Lung (tissue), 12 donors: ENCODE results near the gene LYPD5. TPM values are rescaled to one million over a fixed set of nuclear protein-coding genes. Genes with fewer than 3 reads are reported as not detected.
A peak's percentile ranks its signal among the peaks of the same experiment; 100 is the strongest.

Experiments
- ATAC-seq: fragments of 200-7000 bp; cut with Tn5 transposase; one replicate; pipeline ENCODE4 v1.9.1; 2020; ENCODE audit warnings: moderate number of reproducible peaks; ENCODE audit not compliant: insufficient read depth, low FRiP score
- DNase-seq, 3 donors: peaks; one replicate each; pipeline ENCODE4 v3.0.0-alpha.2; 2013 to 2017
- H3K27ac ChIP-seq, 2 donors: one replicate each; pipeline ENCODE4 v1.5.1; 2013; ENCODE audit warnings: mild to moderate bottlenecking in 2 of 2, moderate library complexity in 2 of 2, control low read depth in 1 of 2, inconsistent platforms in 1 of 2, low read depth in 1 of 2, low read length in 1 of 2
- H3K27me3 ChIP-seq, 3 donors: one replicate each; pipeline ENCODE4 v1.5.1; 2013; ENCODE audit warnings: low read length in 2 of 3; ENCODE audit not compliant: control insufficient read depth in 3 of 3, insufficient read depth in 3 of 3
- H3K36me3 ChIP-seq, 4 donors: one replicate each; pipeline ENCODE4 v1.5.1; 2013; ENCODE audit warnings: low read length in 4 of 4, mild to moderate bottlenecking in 1 of 4, moderate library complexity in 1 of 4; ENCODE audit not compliant: control insufficient read depth in 4 of 4, insufficient read depth in 4 of 4
- H3K4me1 ChIP-seq, 5 donors: one replicate each; pipeline ENCODE4 v1.5.1; 2013; ENCODE audit warnings: low read length in 5 of 5, mild to moderate bottlenecking in 2 of 5, moderate library complexity in 1 of 5; ENCODE audit not compliant: control insufficient read depth in 5 of 5, insufficient read depth in 5 of 5
- H3K4me3 ChIP-seq: one replicate; pipeline ENCODE4 v1.5.1; 2013; ENCODE audit warnings: mild to moderate bottlenecking, control low read depth, moderate library complexity
- H3K9ac ChIP-seq, 2 donors: one replicate each; pipeline ENCODE4 v1.5.1; 2013; ENCODE audit warnings: low read length in 2 of 2, control low read depth in 1 of 2; ENCODE audit not compliant: insufficient read depth in 1 of 2
- H3K9me3 ChIP-seq, 4 donors: one replicate each; pipeline ENCODE4 v1.5.1; 2013; ENCODE audit warnings: low read length in 3 of 4, mild to moderate bottlenecking in 1 of 4, moderate library complexity in 1 of 4; ENCODE audit not compliant: control insufficient read depth in 4 of 4, insufficient read depth in 3 of 4
- WGBS, 2 donors: extraction: QIAGEN DNeasy Blood & Tissue Kit; methylation state at CpG; one replicate each; pipeline ENCODE4 v1.1.7; 2013; 5-methylcytosine and 5-hydroxymethylcytosine counted together
- polyA plus RNA-seq, 2 donors: library from polyadenylated mRNA; stranded (reverse); fragments of 200-250 nt; gene quantifications; one replicate each; pipeline ENCODE4 v1.2.1, GENCODE V29; 2013
- total RNA-seq, 2 donors: library from RNA; depleted of rRNA in 1 of 2; stranded (reverse); fragments of >200 nt in 1 of 2; gene quantifications; one replicate each; pipeline ENCODE4 v1.2.1, GENCODE V29; 2014 to 2021
- TF ChIP-seq, protein P1 (sequence below): IDR thresholded peaks from 2 replicates; pipeline ENCODE4 v1.5.1; 2012; ENCODE audit warnings: mild to moderate bottlenecking; ENCODE audit errors: control extremely low read depth, extremely low read depth
- donor health status: control.
- donor health status: control.
- donor health status: Bipolar disorder and iron deficiency.
- donor health status: healthy.
- donor health status: DM: yes; HTN: yes; CAD: no.

Gene LYPD5
- total and polyA plus RNA-seq, 4 donors, result 0.51 to 8.1 (median 2.9) TPM

GRCh38 chr19:43760941-43761340 is 41.3 kb downstream of the LYPD5 start:
- no peak for DNase-seq
- Histone ChIP-seq H3K4me1 (peaks cover 0 to 2% (median 0%) of the 10 kb centered on the region in 5 donors), H3K27me3 (no peaks in the 10 kb centered on the region), H3K9ac (no peak overlapping the region), H3K36me3 (no peaks in the 10 kb centered on the region), H3K4me3 (no peak overlapping the region), H3K27ac (no peak overlapping the region), H3K9me3 (no peaks in the 10 kb centered on the region)
- TF ChIP-seq, protein P1, sequence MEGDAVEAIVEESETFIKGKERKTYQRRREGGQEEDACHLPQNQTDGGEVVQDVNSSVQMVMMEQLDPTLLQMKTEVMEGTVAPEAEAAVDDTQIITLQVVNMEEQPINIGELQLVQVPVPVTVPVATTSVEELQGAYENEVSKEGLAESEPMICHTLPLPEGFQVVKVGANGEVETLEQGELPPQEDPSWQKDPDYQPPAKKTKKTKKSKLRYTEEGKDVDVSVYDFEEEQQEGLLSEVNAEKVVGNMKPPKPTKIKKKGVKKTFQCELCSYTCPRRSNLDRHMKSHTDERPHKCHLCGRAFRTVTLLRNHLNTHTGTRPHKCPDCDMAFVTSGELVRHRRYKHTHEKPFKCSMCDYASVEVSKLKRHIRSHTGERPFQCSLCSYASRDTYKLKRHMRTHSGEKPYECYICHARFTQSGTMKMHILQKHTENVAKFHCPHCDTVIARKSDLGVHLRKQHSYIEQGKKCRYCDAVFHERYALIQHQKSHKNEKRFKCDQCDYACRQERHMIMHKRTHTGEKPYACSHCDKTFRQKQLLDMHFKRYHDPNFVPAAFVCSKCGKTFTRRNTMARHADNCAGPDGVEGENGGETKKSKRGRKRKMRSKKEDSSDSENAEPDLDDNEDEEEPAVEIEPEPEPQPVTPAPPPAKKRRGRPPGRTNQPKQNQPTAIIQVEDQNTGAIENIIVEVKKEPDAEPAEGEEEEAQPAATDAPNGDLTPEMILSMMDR, result no peak
- WGBS, 2 donors, result 94 to 95% methylated on average over 4 of the region's 4 CpGs
- ATAC-seq, result no peak

DNA sequence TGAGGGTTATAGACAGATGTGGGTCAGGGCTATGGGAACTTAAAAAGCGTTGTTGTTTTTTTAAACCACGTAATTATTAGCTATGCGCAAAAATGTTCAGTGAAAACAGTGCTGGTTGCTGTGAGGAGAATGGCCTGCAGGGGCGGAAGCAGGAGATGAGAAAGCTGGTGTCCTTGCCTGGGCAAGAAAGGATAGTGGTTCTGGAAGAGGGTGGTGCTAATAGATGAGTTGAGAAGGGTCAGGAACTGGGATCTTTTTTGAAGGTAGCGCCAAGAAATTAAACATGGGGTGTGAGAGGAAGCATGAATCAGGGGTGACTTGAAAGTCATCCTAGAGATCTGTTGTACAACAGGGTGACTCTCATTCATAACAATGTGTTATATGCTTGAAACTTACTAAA is 42.7 kb downstream of the LYPD5 start:
- Histone ChIP-seq H3K9ac (no peak overlapping the region), H3K4me3 (no peak overlapping the region), H3K4me1 (peaks cover 0 to 4% (median 0%) of the 10 kb centered on the region in 5 donors), H3K36me3 (no peaks in the 10 kb centered on the region), H3K9me3 (no peaks in the 10 kb centered on the region), H3K27ac (no peak overlapping the region), H3K27me3 (no peaks in the 10 kb centered on the region)
- TF ChIP-seq, protein P1, result no peak
- ATAC-seq (no peak), DNase-seq (no peak)
- 71 to 85% methylated on average over 5 of the region's 5 CpGs for WGBS, 2 donors

DNA sequence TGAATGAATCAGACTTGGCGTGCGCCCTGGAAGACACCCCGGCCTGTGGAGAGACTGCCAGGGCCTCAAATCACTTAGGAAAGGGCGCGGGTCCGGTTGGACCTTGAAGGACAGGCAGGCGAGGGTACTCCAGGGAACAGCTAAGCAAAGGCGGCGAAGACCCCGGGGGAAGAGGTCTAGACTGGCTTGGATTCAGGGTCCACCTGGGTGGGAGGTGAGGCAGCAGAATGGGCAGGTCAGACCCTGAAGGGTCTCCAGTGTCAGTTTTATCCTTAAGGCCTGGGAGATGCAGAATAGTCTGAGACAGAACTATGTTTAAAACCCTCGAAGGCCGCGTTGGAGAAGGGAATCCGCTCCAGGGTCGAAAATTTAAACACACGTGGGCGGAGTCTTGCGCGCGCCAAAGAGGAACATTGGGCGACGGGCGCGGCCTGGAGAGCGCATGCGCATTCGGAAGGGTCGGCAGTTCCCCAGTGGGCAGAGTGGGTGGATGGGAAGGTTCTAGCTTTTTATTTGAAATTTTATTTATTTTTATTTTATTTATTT is 46.9 kb downstream of the LYPD5 start:
- Histone ChIP-seq H3K9ac (peak overlapping the region; percentile 71 to 74), H3K27ac (peak overlapping the region; percentile 96 to 97), H3K36me3 (peaks cover under 1 to 7% (median 5%) of the 10 kb centered on the region in 4 donors), H3K4me1 (peaks cover 0 to 11% (median 4%) of the 10 kb centered on the region in 5 donors), H3K9me3 (no peaks in the 10 kb centered on the region), H3K27me3 (no peaks in the 10 kb centered on the region), H3K4me3 (peak overlapping the region; percentile 55)
- TF ChIP-seq, protein P1, result no peak
- DNase-seq (peak; percentile 86 to 89 (median 86)), ATAC-seq (no peak)
- WGBS, 2 donors, result 0 to 1% methylated on average over 28 of the region's 28 CpGs
